Activated naive CD4-positive, alpha-beta T cell treated with anti-CD3 and anti-CD28 coated beads, Interleukin-2, amount 10 ng/mL, durations not matched to agents 7 days and 5 days (primary cell): ENCODE data around the gene HMMR.

Experiments
- CTCF ChIA-PET: fragments of 350-600 bp; sonication (Branson Sonifier 250); formaldehyde crosslinking; loops from one replicate; lab custom pipeline; 2021; ENCODE audit warnings: antibody characterized with exemption; lab: Charles Lee
- DNase-seq: peaks from one replicate; pipeline ENCODE4 v3.0.0-alpha.2; 2020
- H3K27ac Mint-ChIP-seq: one replicate; pipeline ENCODE4 v1.8.0; 2021; ENCODE audit warnings: mild to moderate bottlenecking, moderate library complexity, mixed read lengths
- H3K27me3 Mint-ChIP-seq: one replicate; pipeline ENCODE4 v1.8.0; 2021; ENCODE audit warnings: mild to moderate bottlenecking, mixed read lengths
- H3K36me3 Mint-ChIP-seq: one replicate; pipeline ENCODE4 v1.8.0; 2021; ENCODE audit warnings: mixed read lengths
- H3K4me1 Mint-ChIP-seq: one replicate; pipeline ENCODE4 v1.8.0; 2021; ENCODE audit warnings: mixed read lengths
- H3K4me3 Mint-ChIP-seq: one replicate; pipeline ENCODE4 v1.8.0; 2021; ENCODE audit warnings: mild to moderate bottlenecking, moderate library complexity, mixed read lengths
- H3K9me3 Mint-ChIP-seq: one replicate; pipeline ENCODE4 v1.8.0; 2021; ENCODE audit warnings: mixed read lengths

Gene HMMR

GRCh38 chr5:163505368-163506094 is 45.1 kb downstream of the HMMR start, which contains the start of gene MAT2B:
Gene MAT2B (plus strand): TSS chr5:163505619. CDS start chr5:163505687, 68 bp downstream.
- DNase-seq = peak; percentile 96
- H3K27me3 Mint-ChIP-seq = no peaks in the 10 kb centered on the region
- H3K36me3 Mint-ChIP-seq = peaks cover 24% of the 10 kb centered on the region
- H3K4me1 Mint-ChIP-seq = peaks cover 49% of the 10 kb centered on the region
- CTCF ChIA-PET = interaction anchor here (0.7 to 1.8 kb wide), 3 partner anchors 32 to 340 kb away, joined by 3 to 4 read pairs (median 4); no protein-coding TSS in a partner anchor
- no peaks in the 10 kb centered on the region for H3K9me3 Mint-ChIP-seq
- H3K27ac Mint-ChIP-seq = peak within 1 kb of the TSS; percentile 99
- H3K4me3 Mint-ChIP-seq = peak within 1 kb of the TSS; percentile 94

GRCh38 chr5:163506095-163506457 is 45.6 kb downstream of the HMMR start:
- no peaks in the 10 kb centered on the region for H3K27me3 Mint-ChIP-seq
- H3K9me3 Mint-ChIP-seq = no peaks in the 10 kb centered on the region
- CTCF ChIA-PET = interaction anchor here (1.8 kb wide), 1 partner anchor 32 kb away, joined by 4 read pairs; no protein-coding TSS in a partner anchor
- H3K4me1 Mint-ChIP-seq = peaks cover 54% of the 10 kb centered on the region
- H3K36me3 Mint-ChIP-seq = peaks cover 29% of the 10 kb centered on the region
- H3K27ac Mint-ChIP-seq = peak overlapping the region; percentile 99
- H3K4me3 Mint-ChIP-seq = peak overlapping the region; percentile 94
- peak; percentile 25 for DNase-seq

- Mint-ChIP-seq H3K36me3 (peaks cover 29% of the 10 kb centered on the region), H3K4me1 (peaks cover 54% of the 10 kb centered on the region), H3K4me3 (peak overlapping the region; percentile 94), H3K27ac (peak overlapping the region; percentile 99), H3K27me3 (no peaks in the 10 kb centered on the region), H3K9me3 (no peaks in the 10 kb centered on the region)
- DNase-seq = no peak
- CTCF ChIA-PET = no interaction called here
Observed at GRCh38 chr5:163506726-163507125, 46.3 kb downstream of the HMMR start.

- Mint-ChIP-seq H3K9me3 (no peaks in the 10 kb centered on the region), H3K27ac (peak overlapping the region; percentile 99), H3K4me3 (peak overlapping the region; percentile 94), H3K4me1 (peaks cover 53% of the 10 kb centered on the region), H3K36me3 (peaks cover 46% of the 10 kb centered on the region), H3K27me3 (no peaks in the 10 kb centered on the region)
- DNase-seq = no peak
- CTCF ChIA-PET = interaction anchor here (1.2 to 1.7 kb wide), 2 partner anchors 8 to 36 kb away, joined by 3 to 6 read pairs; no protein-coding TSS in a partner anchor
Observed at GRCh38 chr5:163508753-163509152, 48.3 kb downstream of the HMMR start.

GRCh38 chr5:163509291-163509951 is 49.0 kb downstream of the HMMR start:
- DNase-seq = no peak
- H3K4me3 Mint-ChIP-seq = peak overlapping the region; percentile 94
- peaks cover 46% of the 10 kb centered on the region for H3K36me3 Mint-ChIP-seq
- H3K27ac Mint-ChIP-seq = peak overlapping the region; percentile 99
- no peaks in the 10 kb centered on the region for H3K27me3 Mint-ChIP-seq
- peaks cover 53% of the 10 kb centered on the region for H3K4me1 Mint-ChIP-seq
- no peaks in the 10 kb centered on the region for H3K9me3 Mint-ChIP-seq
- CTCF ChIA-PET = no interaction called here

- Mint-ChIP-seq H3K4me1 (peaks cover 46% of the 10 kb centered on the region), H3K27me3 (no peaks in the 10 kb centered on the region), H3K4me3 (no peak overlapping the region), H3K36me3 (peaks cover 55% of the 10 kb centered on the region), H3K27ac (no peak overlapping the region), H3K9me3 (no peaks in the 10 kb centered on the region)
- no peak for DNase-seq
- CTCF ChIA-PET = interaction anchor here (1.2 kb wide), 1 partner anchor 39 kb away, joined by 3 read pairs; no protein-coding TSS in a partner anchor
Observed at GRCh38 chr5:163512526-163512925, 52.1 kb downstream of the HMMR start.

GRCh38 chr5:163525096-163525495 is 64.7 kb downstream of the HMMR start:
- Mint-ChIP-seq H3K4me1 (no peaks in the 10 kb centered on the region), H3K4me3 (no peak overlapping the region), H3K27me3 (no peaks in the 10 kb centered on the region), H3K36me3 (peaks cover 17% of the 10 kb centered on the region), H3K27ac (no peak overlapping the region), H3K9me3 (peaks cover 2% of the 10 kb centered on the region)
- CTCF ChIA-PET = no interaction called here
- DNase-seq = no peak

DNA sequence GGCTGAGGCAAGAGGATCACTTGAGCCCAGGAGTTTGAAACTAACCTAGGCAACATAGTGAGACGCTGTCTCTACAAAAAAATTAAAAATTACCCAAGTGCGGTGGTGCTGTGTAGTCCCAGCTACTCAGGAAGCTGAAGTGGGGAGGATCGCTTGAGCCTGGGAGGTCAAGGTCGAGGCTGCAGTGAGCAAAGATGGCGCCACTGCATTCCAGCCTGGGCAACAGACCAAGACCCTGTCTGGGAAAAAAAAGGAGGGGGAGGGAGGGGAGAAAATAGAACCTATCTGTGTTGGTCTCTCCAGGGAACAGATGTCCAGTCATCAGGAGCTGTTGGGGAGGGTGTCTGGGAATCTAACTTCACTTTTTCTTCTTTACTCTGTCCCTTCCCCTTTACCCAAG is 69.3 kb downstream of the HMMR start:
- no peaks in the 10 kb centered on the region for H3K4me1 Mint-ChIP-seq

GRCh38 chr5:163531272-163531671 is 70.8 kb downstream of the HMMR start:
- peaks cover 7% of the 10 kb centered on the region for H3K27me3 Mint-ChIP-seq
- H3K27ac Mint-ChIP-seq = no peak overlapping the region
- H3K4me3 Mint-ChIP-seq = no peak overlapping the region
- no peak for DNase-seq
- H3K4me1 Mint-ChIP-seq = peaks cover 6% of the 10 kb centered on the region
- CTCF ChIA-PET = no interaction called here
- no peaks in the 10 kb centered on the region for H3K36me3 Mint-ChIP-seq
- H3K9me3 Mint-ChIP-seq = no peaks in the 10 kb centered on the region

More for the DNA sequence above, 69.3 kb downstream of the HMMR start:
- Mint-ChIP-seq H3K27me3 (peaks cover 4% of the 10 kb centered on the region), H3K27ac (no peak overlapping the region), H3K9me3 (no peaks in the 10 kb centered on the region), H3K4me3 (no peak overlapping the region), H3K36me3 (peaks cover under 1% of the 10 kb centered on the region)
- CTCF ChIA-PET = no interaction called here
- no peak for DNase-seq

DNA sequence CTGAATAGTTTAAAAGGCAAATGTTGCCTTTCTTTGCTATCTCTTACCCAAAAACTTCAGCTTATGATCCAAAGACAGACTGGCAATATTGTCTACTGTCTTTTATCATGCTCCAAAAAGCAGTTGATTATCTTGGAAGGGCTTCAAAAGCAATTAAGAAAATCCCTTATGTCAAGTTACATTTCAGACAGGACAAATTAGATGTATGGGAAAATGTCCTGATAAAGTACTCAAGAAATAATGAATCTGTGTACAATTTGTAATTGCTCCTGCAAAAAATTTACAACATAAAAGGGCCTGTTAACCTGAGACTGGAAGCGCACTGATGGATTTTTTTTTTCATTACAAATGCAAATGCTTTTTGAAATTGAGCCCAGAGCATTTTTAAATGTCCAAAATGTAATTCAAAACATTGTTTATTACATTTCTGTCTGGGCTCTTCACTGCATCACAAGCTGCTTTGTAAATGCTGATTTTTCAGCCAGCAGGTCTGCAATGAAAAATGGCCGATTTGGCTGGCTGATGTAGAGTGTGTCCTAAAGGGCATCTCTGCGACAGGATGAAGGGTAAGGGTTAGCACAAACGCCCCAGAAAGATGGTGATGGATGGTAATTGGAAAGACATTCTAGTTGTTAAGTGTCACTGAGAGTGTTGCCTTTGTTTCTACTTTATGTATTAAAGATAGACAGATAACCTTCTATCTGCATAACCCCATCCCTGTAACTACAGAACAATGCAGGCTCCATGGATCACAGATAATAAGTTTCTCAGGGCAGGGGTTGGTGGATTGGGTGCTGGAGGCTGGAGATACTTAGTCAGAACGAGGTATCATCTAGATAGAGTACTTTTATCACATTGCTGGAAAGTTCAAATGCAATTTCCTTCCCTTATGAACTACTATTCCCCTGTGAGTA is 72.0 kb downstream of the HMMR start:
- no peak for DNase-seq
- CTCF ChIA-PET = no interaction called here
- no peaks in the 10 kb centered on the region for H3K9me3 Mint-ChIP-seq
- no peaks in the 10 kb centered on the region for H3K36me3 Mint-ChIP-seq
- no peak overlapping the region for H3K27ac Mint-ChIP-seq
- peaks cover 6% of the 10 kb centered on the region for H3K4me1 Mint-ChIP-seq
- H3K4me3 Mint-ChIP-seq = no peak overlapping the region
- H3K27me3 Mint-ChIP-seq = peaks cover 11% of the 10 kb centered on the region

DNA sequence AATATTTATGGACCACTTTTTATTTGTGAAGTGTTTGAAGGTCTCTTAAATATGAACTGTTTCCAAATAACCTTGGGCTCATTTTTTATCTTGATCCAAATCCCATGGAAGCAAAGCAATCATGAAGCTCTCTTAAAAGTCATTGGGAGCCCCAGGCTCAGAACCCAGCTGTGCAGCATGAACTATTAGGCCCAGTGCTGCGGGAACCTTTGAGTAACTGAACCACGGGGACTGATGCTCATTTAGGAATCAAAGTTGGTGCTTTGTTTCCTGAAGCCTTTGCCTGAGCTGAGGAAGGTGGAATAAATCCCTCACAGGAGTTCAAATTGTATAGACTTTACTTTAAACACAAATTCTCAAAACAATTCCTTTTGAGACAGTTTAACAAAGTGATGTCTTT is 72.8 kb downstream of the HMMR start:
- CTCF ChIA-PET = no interaction called here
- Mint-ChIP-seq H3K9me3 (no peaks in the 10 kb centered on the region), H3K4me1 (peaks cover 6% of the 10 kb centered on the region), H3K36me3 (no peaks in the 10 kb centered on the region), H3K27ac (no peak overlapping the region), H3K4me3 (no peak overlapping the region), H3K27me3 (peaks cover 15% of the 10 kb centered on the region)
- DNase-seq = no peak

GRCh38 chr5:163534492-163535094 is 74.2 kb downstream of the HMMR start:
- Mint-ChIP-seq H3K4me1 (peaks cover 6% of the 10 kb centered on the region), H3K36me3 (no peaks in the 10 kb centered on the region), H3K9me3 (no peaks in the 10 kb centered on the region), H3K27me3 (peaks cover 15% of the 10 kb centered on the region), H3K4me3 (no peak overlapping the region), H3K27ac (no peak overlapping the region)
- no peak for DNase-seq
- CTCF ChIA-PET = interaction anchor here (2.0 kb wide), 1 partner anchor 30 kb away, joined by 4 read pairs; no protein-coding TSS in a partner anchor

GRCh38 chr5:163535290-163535689 is 74.9 kb downstream of the HMMR start:
- H3K27me3 Mint-ChIP-seq = peaks cover 15% of the 10 kb centered on the region
- peaks cover 6% of the 10 kb centered on the region for H3K4me1 Mint-ChIP-seq
- no peak overlapping the region for H3K27ac Mint-ChIP-seq
- no peak overlapping the region for H3K4me3 Mint-ChIP-seq
- no peaks in the 10 kb centered on the region for H3K9me3 Mint-ChIP-seq
- H3K36me3 Mint-ChIP-seq = no peaks in the 10 kb centered on the region
- no peak for DNase-seq
- CTCF ChIA-PET = interaction anchor here (2.0 kb wide), 1 partner anchor 29 kb away, joined by 4 read pairs; no protein-coding TSS in a partner anchor
